Measurements from ENCODE around the gene TMEM114. TPM values are rescaled to one million over a fixed set of nuclear protein-coding genes. Genes with fewer than 3 reads are reported as not detected.

TMEM114 gene
- polyA plus RNA-seq = not detected in 2 replicates

DNA sequence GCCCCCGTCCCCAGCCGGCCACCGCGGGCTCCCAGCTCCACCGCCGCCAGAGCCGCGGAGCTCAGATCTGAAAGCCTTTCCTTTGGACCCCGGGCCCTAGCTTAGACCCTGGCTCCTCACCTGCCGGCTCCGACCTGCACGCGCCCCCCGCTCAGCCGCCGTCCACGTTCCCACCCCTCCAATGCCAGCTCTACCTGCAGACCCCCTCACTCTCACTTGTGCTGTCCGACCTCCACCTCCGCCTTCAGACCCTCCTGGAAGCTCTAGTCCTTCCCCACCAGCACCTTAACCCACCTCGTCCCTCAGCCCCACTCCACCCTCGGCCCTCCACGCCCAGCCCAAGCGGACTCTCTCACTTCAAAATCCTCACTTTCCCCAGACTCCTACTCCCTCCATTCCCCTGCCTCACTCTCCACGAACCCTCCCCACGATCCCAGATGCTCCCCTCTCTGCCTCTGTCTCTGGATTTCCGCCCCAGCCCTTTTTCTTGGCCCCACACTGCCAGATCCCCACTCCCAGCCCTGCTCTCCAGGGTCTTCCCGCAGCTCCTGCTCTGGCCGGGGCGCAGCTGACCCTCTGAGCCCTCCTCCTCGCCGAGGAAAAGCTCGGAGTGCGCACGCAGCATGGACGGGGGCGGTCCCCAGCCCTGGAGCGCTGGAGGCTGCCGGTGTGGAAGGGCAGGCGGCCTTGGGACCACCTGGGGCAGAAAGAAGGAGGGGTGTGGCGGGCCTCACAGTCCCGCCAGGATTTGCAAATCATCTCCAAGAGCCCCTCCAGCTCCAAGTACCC lies at the start of gene TMEM114:
TSS of gene TMEM114 (minus strand) at position 612 of the 789 bp plus-strand sequence. CDS start 673 bp downstream, outside the sequence.

DNA sequence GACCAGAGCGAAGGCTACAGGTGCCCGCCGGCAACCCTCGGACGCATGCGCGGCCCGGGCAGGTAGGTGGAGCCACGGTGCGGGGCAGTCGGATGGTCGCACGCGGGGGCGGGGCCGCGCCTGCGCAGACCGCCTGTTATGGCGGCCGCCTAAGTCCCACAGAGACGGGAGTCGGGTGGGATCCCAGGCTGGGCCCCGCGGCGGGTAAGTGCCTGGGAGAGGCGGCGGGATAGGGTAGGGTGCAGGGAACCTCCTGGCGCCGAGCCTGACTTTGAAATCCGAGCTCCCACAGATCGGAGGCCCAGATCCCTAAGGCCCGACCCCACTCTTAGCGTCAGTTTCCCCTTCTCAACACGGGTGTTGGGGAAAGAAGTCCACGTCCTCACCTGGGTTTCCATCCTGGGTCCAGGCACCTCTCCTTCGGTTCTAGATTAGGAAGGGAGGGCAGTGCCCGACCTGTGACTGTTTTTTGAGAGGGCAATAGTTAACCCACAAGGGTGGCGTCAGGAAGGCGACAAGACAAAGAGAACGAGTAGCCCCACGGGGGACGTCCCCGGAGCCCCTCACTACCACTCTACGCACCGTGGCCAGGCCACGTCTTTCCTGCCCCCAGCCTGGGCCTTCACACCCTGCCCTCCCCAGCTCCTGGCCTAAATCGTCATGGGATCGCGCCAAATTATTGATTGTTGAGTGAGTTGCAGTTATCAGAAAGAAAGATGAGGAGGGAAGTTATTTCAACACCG lies 31.4 kb upstream of the TMEM114 start, which contains the start of gene METTL22:
TSS of gene METTL22 (plus strand) at position 127 of the 743 bp plus-strand sequence. CDS start 3,968 bp downstream, outside the sequence.

Other genes starting within 250 kb of the TMEM114 start
- gene METTL22, start 31.2 kb upstream of the TMEM114 start, polyA plus RNA-seq = 8.0 and 12.7 TPM in 2 replicates
- gene ABAT, start 84.1 kb upstream of the TMEM114 start, polyA plus RNA-seq = 84.7 and 96.3 TPM in 2 replicates
- 5.8 and 11.7 TPM in 2 replicates for gene TMEM186, start 207.1 kb upstream of the TMEM114 start, polyA plus RNA-seq
- gene PMM2, start 207.3 kb upstream of the TMEM114 start, polyA plus RNA-seq = 2.8 and 8.8 TPM in 2 replicates